Measurements from ENCODE around the gene UBAC1. TPM values are rescaled to one million over a fixed set of nuclear protein-coding genes. Genes with fewer than 3 reads are reported as not detected.
"Not testable (repeated sequence)": the region's sequence is repeated elsewhere in the genome, so short reads cannot be mapped to it uniquely, and the experiment has no call there.

Gene UBAC1
- total RNA-seq, 3 donors from 2014 or later: 30.4 to 33.4 (median 31.4) TPM

DNA sequence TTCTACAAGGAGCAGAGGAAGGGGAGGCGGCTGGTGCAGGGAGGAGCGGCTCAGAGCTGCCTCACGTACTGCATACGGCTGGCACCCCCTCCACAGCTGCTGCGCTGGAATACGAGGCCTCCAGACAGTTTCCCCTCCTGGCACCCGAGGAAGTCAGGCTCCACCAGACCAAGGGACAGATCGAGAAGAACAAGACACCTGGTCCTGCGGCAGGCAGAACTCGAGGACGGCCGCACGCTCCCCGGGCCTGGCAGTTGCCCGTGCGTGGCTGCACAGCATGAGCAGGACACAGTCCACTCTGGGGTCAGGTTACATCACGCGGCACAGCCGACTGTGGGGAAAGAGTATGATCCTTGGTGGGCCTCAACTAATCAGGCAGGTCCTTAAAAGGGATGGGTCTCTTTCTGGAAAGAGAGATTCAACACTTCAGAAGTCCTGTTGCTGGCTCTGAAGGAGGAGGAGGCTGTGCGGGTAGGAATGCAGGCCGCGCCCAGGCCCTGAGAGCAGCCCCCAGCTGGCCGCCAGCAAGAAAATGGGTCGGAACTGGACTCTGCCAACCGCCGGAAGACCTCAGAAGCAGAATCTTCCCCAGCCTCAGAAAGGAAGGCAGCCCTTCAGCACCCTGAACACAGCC lies 11.6 kb downstream of the UBAC1 start:
- no peaks in the 10 kb centered on the region for H3K9me3 Mint-ChIP-seq
- no peaks in the 10 kb centered on the region for H3K27me3 Mint-ChIP-seq (ENCODE audit: low read depth)
- peaks cover 43% of the 10 kb centered on the region for H3K36me3 Mint-ChIP-seq (ENCODE audit: insufficient read depth)
- DNase-seq (no peak), ATAC-seq (no peak)
- H3K4me1 Mint-ChIP-seq (ENCODE audit: low read depth): peaks cover 5% of the 10 kb centered on the region
- no peak overlapping the region for H3K4me3 Mint-ChIP-seq

DNA sequence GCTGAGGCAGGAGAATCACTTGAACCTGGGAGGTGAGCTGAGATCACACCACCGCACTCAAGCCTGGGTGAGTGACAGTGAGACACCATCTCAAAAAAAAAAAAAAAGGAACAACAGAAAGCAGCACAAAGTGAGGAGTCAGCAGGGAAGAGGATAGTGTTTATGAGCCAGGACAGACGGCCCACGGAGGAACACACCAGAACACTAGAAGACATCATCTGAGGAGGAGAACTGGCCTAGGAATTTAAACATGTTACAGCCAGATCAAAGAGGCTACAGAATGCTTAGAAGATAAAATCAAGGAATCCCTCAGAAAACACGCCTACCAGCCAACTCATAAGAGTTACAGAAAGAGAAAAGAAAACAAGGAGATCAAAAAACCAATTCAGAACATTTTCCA lies 12.2 kb downstream of the UBAC1 start:
- ATAC-seq (no peak), DNase-seq (no peak)
- H3K4me3 Mint-ChIP-seq: no peak overlapping the region
- peaks cover 5% of the 10 kb centered on the region for H3K4me1 Mint-ChIP-seq (ENCODE audit: low read depth)
- no peaks in the 10 kb centered on the region for H3K27me3 Mint-ChIP-seq (ENCODE audit: low read depth)
- peaks cover 46% of the 10 kb centered on the region for H3K36me3 Mint-ChIP-seq (ENCODE audit: insufficient read depth)
- H3K9me3 Mint-ChIP-seq: no peaks in the 10 kb centered on the region

DNA sequence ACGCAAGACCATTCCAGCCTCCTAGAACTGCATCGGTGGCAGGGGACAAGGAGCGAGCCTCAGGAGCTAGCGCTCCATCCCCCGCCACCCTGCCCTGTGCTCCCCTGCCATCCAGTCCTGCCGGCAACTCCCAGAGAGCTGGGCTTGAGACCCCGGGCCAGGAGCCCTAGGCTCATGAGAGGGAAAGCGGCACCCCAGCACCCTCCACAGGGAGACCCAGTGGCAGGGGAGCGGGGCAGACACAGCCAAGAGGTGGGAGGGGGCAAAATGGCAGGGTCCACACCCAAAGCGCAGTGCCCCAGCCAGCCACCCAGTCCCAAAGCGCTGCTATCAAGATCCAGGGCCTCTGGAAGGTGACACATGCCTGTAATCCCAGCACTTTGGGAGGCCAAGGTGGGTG lies 12.7 kb downstream of the UBAC1 start:
- no peak for ATAC-seq
- Mint-ChIP-seq H3K4me3 (no peak overlapping the region), H3K4me1 (ENCODE audit: low read depth) (peaks cover 5% of the 10 kb centered on the region), H3K36me3 (ENCODE audit: insufficient read depth) (peaks cover 50% of the 10 kb centered on the region), H3K9me3 (no peaks in the 10 kb centered on the region), H3K27me3 (ENCODE audit: low read depth) (no peaks in the 10 kb centered on the region)
- DNase-seq: no peak

DNA sequence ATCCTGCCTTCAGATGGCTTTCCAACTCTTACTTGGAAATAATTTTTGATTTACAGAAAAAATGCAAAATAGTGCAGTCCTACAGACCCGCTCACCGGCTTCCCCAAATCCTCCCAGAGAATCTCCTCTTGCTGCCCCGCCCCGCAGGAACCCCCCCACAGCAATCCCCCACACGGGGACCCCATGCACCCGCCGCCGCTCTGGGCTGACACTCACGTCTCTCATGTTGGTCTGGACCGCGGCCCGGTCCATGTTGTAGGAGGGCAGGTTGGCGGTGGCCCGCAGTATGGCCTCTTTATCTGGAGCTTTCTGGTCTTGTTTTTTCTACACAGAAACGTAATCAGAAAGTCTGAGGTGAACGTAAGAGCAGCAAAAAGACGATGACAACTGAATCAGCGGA lies 13.6 kb downstream of the UBAC1 start:
- no peaks in the 10 kb centered on the region for H3K9me3 Mint-ChIP-seq
- no peaks in the 10 kb centered on the region for H3K27me3 Mint-ChIP-seq (ENCODE audit: low read depth)
- peaks cover 52% of the 10 kb centered on the region for H3K36me3 Mint-ChIP-seq (ENCODE audit: insufficient read depth)
- ATAC-seq (no peak), DNase-seq (no peak)
- no peak overlapping the region for H3K4me3 Mint-ChIP-seq
- peaks cover 5% of the 10 kb centered on the region for H3K4me1 Mint-ChIP-seq (ENCODE audit: low read depth)

DNA sequence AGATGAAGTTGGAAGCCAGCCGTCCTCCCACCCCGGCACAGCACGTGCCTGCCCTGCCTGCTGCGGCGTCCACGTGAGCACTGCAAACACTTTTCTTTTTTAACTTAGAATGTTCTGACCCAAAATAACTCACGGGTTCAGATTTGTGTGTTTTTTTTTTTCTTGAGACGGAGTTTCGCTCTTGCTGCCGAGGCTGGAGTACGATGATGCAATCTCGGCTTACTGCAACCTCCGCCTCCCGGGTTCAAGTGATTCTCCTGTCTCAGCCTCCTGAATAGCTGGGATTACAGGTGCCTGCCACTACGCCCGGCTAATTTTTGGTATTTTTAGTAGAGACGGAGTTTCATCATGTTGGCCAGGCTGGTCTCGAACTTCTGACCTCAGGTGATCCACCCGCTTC lies 14.1 kb downstream of the UBAC1 start:
- H3K27me3 Mint-ChIP-seq (ENCODE audit: low read depth); DNase-seq; H3K4me3 Mint-ChIP-seq; ATAC-seq; H3K4me1 Mint-ChIP-seq (ENCODE audit: low read depth); H3K9me3 Mint-ChIP-seq: not testable (repeated sequence)
- peaks cover 54% of the 10 kb centered on the region for H3K36me3 Mint-ChIP-seq (ENCODE audit: insufficient read depth)

DNA sequence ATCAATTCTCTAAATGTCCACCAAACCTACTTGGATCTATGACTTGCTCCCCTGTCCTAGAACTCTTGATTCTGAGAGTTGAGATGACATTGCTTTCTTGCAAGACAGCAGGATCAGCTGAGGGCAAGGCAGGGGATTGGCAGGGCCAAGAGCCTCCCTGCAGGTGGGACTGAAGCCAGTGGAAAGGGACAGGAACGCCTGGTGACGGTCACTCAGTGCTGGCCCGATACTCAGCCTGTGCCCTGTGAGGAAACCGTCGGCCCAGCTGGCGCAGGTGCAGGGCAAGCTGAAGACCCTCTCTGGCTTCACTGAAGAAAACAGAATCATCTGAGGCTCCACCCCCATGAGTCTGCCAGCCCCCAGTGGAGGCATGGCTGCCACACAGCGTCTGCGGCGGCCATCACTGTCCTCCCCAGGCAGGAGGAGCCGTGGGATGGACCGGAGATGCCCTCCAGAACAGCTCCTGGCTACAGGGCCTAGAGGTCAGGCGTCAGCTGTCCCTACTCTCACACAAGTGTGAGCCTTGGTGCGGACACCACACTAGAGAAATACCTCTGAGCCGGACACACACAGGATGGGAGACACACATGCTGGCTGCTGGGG lies 14.7 kb downstream of the UBAC1 start:
- Mint-ChIP-seq H3K27me3 (ENCODE audit: low read depth) (no peaks in the 10 kb centered on the region), H3K36me3 (ENCODE audit: insufficient read depth) (peaks cover 59% of the 10 kb centered on the region), H3K9me3 (no peaks in the 10 kb centered on the region), H3K4me1 (ENCODE audit: low read depth) (peaks cover 5% of the 10 kb centered on the region), H3K4me3 (no peak overlapping the region)
- ATAC-seq (no peak), DNase-seq (no peak)

DNA sequence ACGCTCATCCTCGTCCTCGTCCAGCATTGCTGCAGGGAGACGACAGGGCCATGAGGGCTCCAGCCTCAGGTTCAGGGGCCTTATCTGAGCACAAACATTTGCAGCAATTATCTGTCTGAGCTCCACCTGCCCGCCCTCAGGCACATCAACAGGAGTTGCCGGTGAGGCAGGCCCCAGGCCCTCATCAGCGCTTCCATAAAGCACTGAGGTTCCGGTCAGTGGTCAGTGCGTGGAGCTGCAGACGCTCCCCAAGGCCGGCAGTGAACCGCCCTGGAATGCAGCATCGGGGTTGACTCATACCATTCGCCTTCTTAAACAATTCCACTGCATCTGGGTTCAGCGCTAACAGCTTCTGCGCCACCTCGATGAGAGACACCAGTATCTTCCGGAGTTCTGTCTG lies 15.2 kb downstream of the UBAC1 start:
- Mint-ChIP-seq H3K36me3 (ENCODE audit: insufficient read depth) (peaks cover 60% of the 10 kb centered on the region), H3K4me1 (ENCODE audit: low read depth) (peaks cover 5% of the 10 kb centered on the region)

DNA sequence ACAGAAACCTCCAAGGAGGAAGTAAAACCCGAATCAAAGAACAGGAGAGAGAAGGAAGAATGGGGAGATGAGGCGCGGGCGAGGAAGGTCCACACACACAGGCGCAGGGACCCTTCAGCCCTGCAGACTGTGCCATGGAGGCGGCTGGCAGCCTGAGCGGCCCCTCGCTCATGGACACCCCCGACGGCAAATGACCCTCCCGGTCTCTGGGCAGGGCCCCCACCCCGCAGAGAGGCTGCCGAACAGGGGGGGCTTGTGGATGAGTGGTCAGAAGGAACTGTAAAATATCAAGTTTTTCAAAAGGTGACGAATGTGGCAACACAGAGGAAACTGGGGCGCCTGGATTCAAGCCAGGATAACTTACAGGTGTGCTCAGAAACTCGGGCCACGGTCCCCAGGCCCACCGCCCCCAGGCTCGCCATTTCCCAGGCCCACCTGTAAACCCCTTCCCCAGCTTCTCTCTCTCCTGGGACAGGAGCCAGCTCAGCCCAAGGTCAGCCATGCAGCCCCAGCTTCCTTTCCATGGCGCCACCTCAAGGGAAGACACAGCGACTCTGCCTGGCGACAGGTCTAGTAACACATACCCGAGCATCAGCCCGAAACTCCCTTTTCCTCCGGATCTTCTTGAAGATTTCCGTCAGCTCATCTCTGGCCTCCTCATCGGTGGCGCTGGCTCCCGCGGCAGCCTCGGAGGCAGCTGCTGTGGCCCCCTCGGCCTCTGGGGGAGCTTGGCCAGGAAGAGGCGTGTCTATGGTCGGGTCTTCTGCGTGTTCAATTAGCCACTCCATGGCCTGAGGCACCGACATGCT lies 16.5 kb downstream of the UBAC1 start:
- Mint-ChIP-seq H3K4me3 (no peak overlapping the region), H3K27me3 (ENCODE audit: low read depth) (no peaks in the 10 kb centered on the region), H3K9me3 (no peaks in the 10 kb centered on the region), H3K4me1 (ENCODE audit: low read depth) (peaks cover 5% of the 10 kb centered on the region), H3K36me3 (ENCODE audit: insufficient read depth) (peaks cover 56% of the 10 kb centered on the region)
- no peak for ATAC-seq
- no peak for DNase-seq

More for the DNA sequence above, 15.2 kb downstream of the UBAC1 start:
- H3K9me3 Mint-ChIP-seq: no peaks in the 10 kb centered on the region
- ATAC-seq: no peak
- DNase-seq: no peak
- no peak overlapping the region for H3K4me3 Mint-ChIP-seq
- no peaks in the 10 kb centered on the region for H3K27me3 Mint-ChIP-seq (ENCODE audit: low read depth)

DNA sequence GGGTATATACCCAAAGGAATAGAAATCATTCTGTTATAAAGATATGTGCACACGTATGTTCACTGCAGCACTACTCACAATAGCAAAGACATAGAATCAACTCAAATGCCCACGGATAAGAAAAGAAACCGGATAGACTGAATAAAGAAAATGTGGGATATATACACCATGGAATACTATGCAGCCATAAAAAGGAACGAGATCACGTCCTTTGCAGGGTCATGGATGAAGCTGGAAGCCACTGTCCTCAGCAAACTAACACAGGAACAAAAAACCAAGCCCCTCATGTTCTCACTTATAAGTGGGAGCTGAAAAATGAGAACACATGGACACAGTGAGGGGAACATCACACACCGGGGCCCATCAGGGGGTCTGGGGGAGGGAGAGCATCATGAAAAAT lies 17.6 kb downstream of the UBAC1 start:
- not testable (repeated sequence) for H3K4me1 Mint-ChIP-seq (ENCODE audit: low read depth); DNase-seq; H3K4me3 Mint-ChIP-seq; H3K9me3 Mint-ChIP-seq; H3K27me3 Mint-ChIP-seq (ENCODE audit: low read depth); ATAC-seq
- H3K36me3 Mint-ChIP-seq (ENCODE audit: insufficient read depth): peaks cover 52% of the 10 kb centered on the region

DNA sequence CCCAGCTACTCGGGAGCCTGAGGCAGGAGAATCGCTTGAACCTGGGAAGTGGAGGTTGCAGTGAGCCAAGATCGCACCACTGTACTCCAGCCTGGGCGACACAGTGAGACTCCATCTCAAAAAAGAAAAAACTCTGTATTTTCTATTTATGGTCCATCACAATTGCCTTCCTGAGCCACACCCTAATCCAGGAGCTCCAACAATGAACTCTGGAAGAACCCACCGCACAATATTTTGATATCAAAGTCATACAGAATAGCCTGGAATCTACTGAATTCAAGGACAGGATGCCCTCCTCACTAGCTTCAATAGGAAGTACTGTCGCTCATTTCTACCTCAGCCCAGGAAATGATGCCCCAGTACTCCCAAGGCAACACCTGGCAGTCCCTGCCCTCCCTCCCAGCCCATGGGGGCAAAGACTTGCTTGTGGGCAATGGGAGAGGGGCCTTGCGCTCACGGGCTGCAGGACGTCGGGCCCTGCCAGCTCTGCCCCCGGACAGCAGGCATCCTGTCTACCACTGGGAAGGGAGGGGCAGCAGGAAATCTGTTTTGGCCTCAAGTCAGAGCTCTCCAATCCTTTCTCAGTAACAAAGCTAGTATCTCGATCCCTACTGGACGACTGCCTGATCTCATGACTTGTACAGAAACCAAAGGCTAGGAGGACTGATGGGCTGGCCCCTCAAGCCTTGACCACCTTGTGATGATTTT lies 19.7 kb downstream of the UBAC1 start:
- no peak for DNase-seq

DNA sequence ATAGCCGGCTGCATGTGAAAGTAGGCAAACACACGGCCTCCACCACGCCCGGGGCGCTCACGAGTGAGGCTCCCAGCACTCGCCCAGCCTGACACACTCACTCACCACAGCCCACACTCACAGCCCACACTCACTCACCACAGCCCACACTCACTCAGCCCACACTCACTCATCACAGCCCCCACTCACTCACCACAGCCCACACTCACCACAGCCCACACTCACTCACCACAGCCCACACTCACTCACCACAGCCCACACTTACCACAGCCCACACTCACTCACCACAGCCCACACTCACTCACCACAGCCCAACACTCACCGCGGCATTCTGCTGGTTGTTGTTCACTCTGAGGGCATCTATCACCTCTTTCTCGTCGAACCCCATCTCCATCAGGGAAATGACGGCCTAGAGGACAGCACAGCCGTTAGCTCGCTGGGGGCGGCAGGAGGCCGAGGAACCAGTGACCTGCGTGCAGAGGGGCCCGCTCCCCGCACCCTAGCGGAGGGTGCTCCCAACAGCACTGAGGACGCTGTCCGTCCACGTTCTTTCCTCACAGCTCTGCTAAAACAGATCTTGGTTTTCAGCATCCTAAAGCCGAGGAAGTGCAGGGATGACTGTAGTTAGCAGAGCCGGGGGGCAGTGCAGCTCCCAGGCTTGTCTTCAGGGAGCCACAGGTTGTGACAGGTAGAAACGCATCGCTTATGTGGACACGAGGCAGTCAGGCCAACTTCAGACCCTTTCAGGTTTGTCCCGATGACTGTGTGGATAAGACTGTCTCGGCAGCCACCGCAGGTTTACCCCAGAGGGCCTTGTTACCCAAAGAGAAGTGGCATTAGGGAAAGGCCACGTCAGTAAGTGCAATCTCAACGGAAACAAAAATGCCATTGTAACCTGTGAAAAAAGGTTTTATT lies 21.6 kb downstream of the UBAC1 start:
- no peak overlapping the region for H3K4me3 Mint-ChIP-seq
- peaks cover 44% of the 10 kb centered on the region for H3K36me3 Mint-ChIP-seq (ENCODE audit: insufficient read depth)
- H3K4me1 Mint-ChIP-seq (ENCODE audit: low read depth): peaks cover 7% of the 10 kb centered on the region
- peak; percentile 90 to 91 for ATAC-seq
- no peaks in the 10 kb centered on the region for H3K27me3 Mint-ChIP-seq (ENCODE audit: low read depth)
- peak; percentile 34 for DNase-seq
- H3K9me3 Mint-ChIP-seq: peaks cover 4% of the 10 kb centered on the region

More for the DNA sequence above, 19.7 kb downstream of the UBAC1 start:
- ATAC-seq: no peak
- H3K9me3 Mint-ChIP-seq: peaks cover 4% of the 10 kb centered on the region
- no peak overlapping the region for H3K4me3 Mint-ChIP-seq
- H3K36me3 Mint-ChIP-seq (ENCODE audit: insufficient read depth): peaks cover 52% of the 10 kb centered on the region
- H3K27me3 Mint-ChIP-seq (ENCODE audit: low read depth): no peaks in the 10 kb centered on the region
- peaks cover 7% of the 10 kb centered on the region for H3K4me1 Mint-ChIP-seq (ENCODE audit: low read depth)

DNA sequence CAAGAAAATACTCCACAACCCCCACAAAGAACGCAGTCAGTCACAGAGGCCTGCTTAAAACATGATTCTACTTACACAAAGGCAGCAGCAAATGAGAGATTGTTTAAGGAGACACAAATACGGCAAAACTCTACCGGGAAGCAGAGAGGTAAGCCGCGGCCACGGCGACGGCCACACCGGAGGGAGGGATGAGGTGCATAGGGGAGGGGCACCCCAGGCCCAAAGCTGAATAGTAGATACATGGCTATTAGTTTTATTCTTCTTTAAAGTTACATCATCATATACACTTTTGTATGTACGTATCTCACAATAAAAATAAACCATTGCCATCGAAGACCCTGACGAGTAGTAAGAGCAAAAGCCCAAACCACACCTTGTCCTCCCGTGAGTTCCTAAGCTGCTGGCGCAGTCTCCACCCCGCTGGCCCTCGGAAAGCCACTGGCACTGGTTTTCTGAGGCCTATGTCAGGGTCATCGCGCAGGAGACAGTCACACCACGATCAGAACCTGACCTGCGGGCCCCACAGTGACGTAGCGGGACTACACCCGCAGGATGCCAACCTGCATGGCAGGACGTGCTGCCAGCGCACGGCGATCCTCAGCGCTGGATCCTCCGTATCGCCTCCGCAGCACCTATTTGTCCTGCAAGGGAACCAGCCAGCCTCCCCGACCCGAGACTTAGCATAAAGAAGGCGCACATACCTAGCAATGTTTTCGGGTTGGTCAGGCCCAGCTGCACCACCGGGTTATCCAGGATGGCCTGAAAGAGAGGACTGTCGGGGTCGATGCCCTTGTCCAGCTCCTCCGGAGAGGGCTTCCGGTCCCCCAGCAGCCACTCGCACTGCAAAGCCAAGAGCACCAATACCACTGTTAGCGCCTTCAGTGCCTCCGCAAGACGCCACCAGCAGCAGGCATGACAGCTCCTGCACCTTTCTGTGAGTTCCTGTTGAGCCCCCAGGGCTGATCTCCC lies 23.4 kb downstream of the UBAC1 start:
- ATAC-seq: no peak
- Mint-ChIP-seq H3K36me3 (ENCODE audit: insufficient read depth) (peaks cover 33% of the 10 kb centered on the region), H3K27me3 (ENCODE audit: low read depth) (no peaks in the 10 kb centered on the region), H3K4me1 (ENCODE audit: low read depth) (peaks cover 7% of the 10 kb centered on the region), H3K4me3 (no peak overlapping the region), H3K9me3 (peaks cover 4% of the 10 kb centered on the region)
- no peak for DNase-seq

DNA sequence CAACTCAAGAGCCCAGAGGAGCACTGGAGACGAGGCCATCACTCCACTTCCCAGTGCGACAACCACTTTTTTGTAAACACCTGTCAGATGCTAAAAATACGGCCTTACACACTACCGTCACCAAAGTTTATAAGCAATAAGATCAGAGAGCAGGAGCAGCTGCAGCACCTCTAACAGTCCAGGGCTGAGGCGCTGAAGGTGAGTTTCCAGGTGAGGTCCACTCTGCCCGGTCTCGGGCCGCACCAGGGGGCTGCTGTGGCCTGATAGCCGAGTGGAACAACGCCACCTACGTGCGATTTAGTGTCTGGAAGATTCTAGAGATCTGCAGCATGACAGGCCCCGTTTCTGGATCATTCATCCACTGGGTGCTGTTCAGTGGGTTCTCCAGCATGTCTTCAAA lies 28.1 kb downstream of the UBAC1 start:
- no peak for DNase-seq
- Mint-ChIP-seq H3K9me3 (no peaks in the 10 kb centered on the region), H3K4me1 (ENCODE audit: low read depth) (no peaks in the 10 kb centered on the region), H3K27me3 (ENCODE audit: low read depth) (no peaks in the 10 kb centered on the region), H3K4me3 (no peak overlapping the region), H3K36me3 (ENCODE audit: insufficient read depth) (peaks cover 32% of the 10 kb centered on the region)
- ATAC-seq: no peak
